ENCODE results near the gene SCT. TPM values are rescaled to one million over a fixed set of nuclear protein-coding genes. Genes with fewer than 3 reads are reported as not detected.

The SCT gene
- total and polyA plus RNA-seq, 8 donors: 1.6 to 3.0 (median 2.5) TPM; not detected in 2

- intact Hi-C loops (cut with DNase I): no loop called here
- peaks cover 39 to 57% of the 10 kb centered on the region in 2 donors for H3K27me3 ChIP-seq
Observed at GRCh38 chr11:639332-639955, 12.5 kb upstream of the SCT start.

GRCh38 chr11:638631-639331 is 11.8 kb upstream of the SCT start:
- H3K27me3 ChIP-seq: peaks cover 39 to 57% of the 10 kb centered on the region in 2 donors
- H3K36me3 ChIP-seq: peaks cover 0 to 17% of the 10 kb centered on the region in 2 donors
- TF ChIP-seq, protein P1, sequence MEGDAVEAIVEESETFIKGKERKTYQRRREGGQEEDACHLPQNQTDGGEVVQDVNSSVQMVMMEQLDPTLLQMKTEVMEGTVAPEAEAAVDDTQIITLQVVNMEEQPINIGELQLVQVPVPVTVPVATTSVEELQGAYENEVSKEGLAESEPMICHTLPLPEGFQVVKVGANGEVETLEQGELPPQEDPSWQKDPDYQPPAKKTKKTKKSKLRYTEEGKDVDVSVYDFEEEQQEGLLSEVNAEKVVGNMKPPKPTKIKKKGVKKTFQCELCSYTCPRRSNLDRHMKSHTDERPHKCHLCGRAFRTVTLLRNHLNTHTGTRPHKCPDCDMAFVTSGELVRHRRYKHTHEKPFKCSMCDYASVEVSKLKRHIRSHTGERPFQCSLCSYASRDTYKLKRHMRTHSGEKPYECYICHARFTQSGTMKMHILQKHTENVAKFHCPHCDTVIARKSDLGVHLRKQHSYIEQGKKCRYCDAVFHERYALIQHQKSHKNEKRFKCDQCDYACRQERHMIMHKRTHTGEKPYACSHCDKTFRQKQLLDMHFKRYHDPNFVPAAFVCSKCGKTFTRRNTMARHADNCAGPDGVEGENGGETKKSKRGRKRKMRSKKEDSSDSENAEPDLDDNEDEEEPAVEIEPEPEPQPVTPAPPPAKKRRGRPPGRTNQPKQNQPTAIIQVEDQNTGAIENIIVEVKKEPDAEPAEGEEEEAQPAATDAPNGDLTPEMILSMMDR (IDR thresholded peaks at IDR 0.05): no peak
- ATAC-seq (no peak), DNase-seq (no peak)
- no peak overlapping the region for H3K27ac ChIP-seq
- intact Hi-C loops (cut with DNase I): no loop called here
- peaks cover 3 to 32% of the 10 kb centered on the region in 2 donors for H3K4me1 ChIP-seq
- no peaks in the 10 kb centered on the region for H3K9me3 ChIP-seq
- H3K4me3 ChIP-seq: no peak overlapping the region

More at GRCh38 chr11:639332-639955, 12.5 kb upstream of the SCT start:
- TF ChIP-seq, protein P1 (IDR thresholded peaks at IDR 0.05): no peak
- ATAC-seq (no peak), DNase-seq (peak in 1 of 4 donors; percentile 46)
- peaks cover 0 to 24% of the 10 kb centered on the region in 2 donors for H3K36me3 ChIP-seq
- peaks cover 3 to 32% of the 10 kb centered on the region in 2 donors for H3K4me1 ChIP-seq
- H3K4me3 ChIP-seq: no peak overlapping the region
- no peaks in the 10 kb centered on the region for H3K9me3 ChIP-seq
- H3K27ac ChIP-seq: no peak overlapping the region

GRCh38 chr11:637593-638521 is 10.9 kb upstream of the SCT start:
- intact Hi-C loops (cut with DNase I): no loop called here
- no peak for DNase-seq
- TF ChIP-seq, protein P1 (IDR thresholded peaks at IDR 0.05): no peak
- H3K27ac ChIP-seq: no peak overlapping the region
- peaks cover 39 to 57% of the 10 kb centered on the region in 2 donors for H3K27me3 ChIP-seq
- H3K9me3 ChIP-seq: no peaks in the 10 kb centered on the region
- no peak for ATAC-seq
- peaks cover 0 to 8% of the 10 kb centered on the region in 2 donors for H3K36me3 ChIP-seq
- H3K4me3 ChIP-seq: no peak overlapping the region
- peaks cover 3 to 32% of the 10 kb centered on the region in 2 donors for H3K4me1 ChIP-seq

DNA sequence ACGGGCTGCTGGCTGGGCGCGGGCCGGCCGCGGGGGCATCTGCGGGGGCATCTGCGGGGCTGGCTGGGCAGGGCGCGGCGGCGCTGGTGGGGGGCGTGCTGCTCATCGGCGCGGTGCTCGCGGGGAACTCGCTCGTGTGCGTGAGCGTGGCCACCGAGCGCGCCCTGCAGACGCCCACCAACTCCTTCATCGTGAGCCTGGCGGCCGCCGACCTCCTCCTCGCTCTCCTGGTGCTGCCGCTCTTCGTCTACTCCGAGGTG is 10.3 kb upstream of the SCT start:
- peak in 1 of 4 donors; percentile 77 for DNase-seq
- Histone ChIP-seq H3K4me1 (peaks cover 3 to 32% of the 10 kb centered on the region in 2 donors), H3K4me3 (no peak overlapping the region), H3K36me3 (peaks cover 0 to 6% of the 10 kb centered on the region in 2 donors), H3K9me3 (no peaks in the 10 kb centered on the region), H3K27ac (no peak overlapping the region), H3K27me3 (peaks cover 39 to 57% of the 10 kb centered on the region in 2 donors)
- ATAC-seq: no peak
- intact Hi-C loops (cut with DNase I): no loop called here
- TF ChIP-seq, protein P1 (IDR thresholded peaks at IDR 0.05): no peak

All from left lung (tissue), 10 donors.